ENCODE measurements around the gene AKNA. TPM values are rescaled to one million over a fixed set of nuclear protein-coding genes. Genes with fewer than 3 reads are reported as not detected.

Gene AKNA
- total and polyA plus RNA-seq, 5 donors from 2014 or later, result 11.9 to 381 (median 14.6) TPM

DNA sequence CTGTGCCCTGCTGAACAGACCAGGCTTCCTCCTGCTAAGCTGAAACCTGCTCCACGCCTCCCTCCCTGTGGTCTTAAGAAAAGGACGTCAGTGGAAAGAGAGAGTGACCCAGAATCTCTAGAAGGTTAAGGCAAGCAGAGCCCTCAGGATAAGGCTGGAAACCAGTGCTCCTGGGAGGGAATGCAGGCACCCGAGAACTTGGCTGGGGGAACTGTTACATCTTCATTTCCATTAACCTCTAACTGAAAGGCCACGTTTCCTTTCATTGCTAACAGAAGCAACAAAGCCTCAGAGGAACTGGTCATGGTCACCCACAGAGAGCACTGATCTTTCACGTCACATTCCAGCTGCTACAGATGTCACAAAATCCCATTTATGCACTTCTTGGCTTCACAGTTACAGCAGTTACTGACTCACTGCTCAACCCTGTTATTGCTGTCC is 26.1 kb upstream of the AKNA start:
- Histone ChIP-seq H3K9me3 (ENCODE audit: control insufficient read depth in 2 of 2, low read length in 2 of 2) (no peaks in the 10 kb centered on the region), H3K4me1 (ENCODE audit: control insufficient read depth, insufficient read depth, low read length, poor library complexity, severe bottlenecking) (peaks cover 6% of the 10 kb centered on the region), H3K4me3 (ENCODE audit: low read depth, low read length) (no peak overlapping the region), H3K27me3 (ENCODE audit: control insufficient read depth, insufficient read depth, low read length) (no peaks in the 10 kb centered on the region), H3K27ac (ENCODE audit: insufficient read depth, low read length, poor library complexity, severe bottlenecking) (no peak overlapping the region), H3K36me3 (ENCODE audit: control insufficient read depth, insufficient read depth, low read length) (no peaks in the 10 kb centered on the region)
- H3K27ac Mint-ChIP-seq, result peak overlapping the region in 2 of 3 donors; percentile 43 to 48
- no peaks in the 10 kb centered on the region for H3K27me3 Mint-ChIP-seq
- H3K4me3 Mint-ChIP-seq, result no peak overlapping the region
- no peak for DNase-seq
- no peaks in the 10 kb centered on the region for H3K36me3 Mint-ChIP-seq
- no peak for ATAC-seq (ENCODE audit: low read depth in 2 of 2)
- peaks cover 0 to 2% (median 0%) of the 10 kb centered on the region in 7 donors for H3K9me3 Mint-ChIP-seq
- H3K4me1 Mint-ChIP-seq, result peaks cover 0 to 13% (median under 1%) of the 10 kb centered on the region in 4 donors

- H3K36me3 Mint-ChIP-seq, result no peaks in the 10 kb centered on the region
- no peaks in the 10 kb centered on the region for H3K27me3 ChIP-seq (ENCODE audit: control insufficient read depth, insufficient read depth, low read length)
- no peaks in the 10 kb centered on the region for H3K9me3 ChIP-seq (ENCODE audit: control insufficient read depth in 2 of 2, low read length in 2 of 2)
- H3K4me3 Mint-ChIP-seq, result no peak overlapping the region
- no peak overlapping the region for H3K27ac ChIP-seq (ENCODE audit: insufficient read depth, low read length, poor library complexity, severe bottlenecking)
- peaks cover 0 to 2% (median 0%) of the 10 kb centered on the region in 7 donors for H3K9me3 Mint-ChIP-seq
- H3K36me3 ChIP-seq (ENCODE audit: control insufficient read depth, insufficient read depth, low read length), result no peaks in the 10 kb centered on the region
- ATAC-seq (ENCODE audit: low read depth in 2 of 2) (no peak), DNase-seq (no peak)
- no peaks in the 10 kb centered on the region for H3K27me3 Mint-ChIP-seq
- no peaks in the 10 kb centered on the region for H3K4me1 ChIP-seq (ENCODE audit: control insufficient read depth, insufficient read depth, low read length, poor library complexity, severe bottlenecking)
- peaks cover 0 to 2% (median 0%) of the 10 kb centered on the region in 4 donors for H3K4me1 Mint-ChIP-seq
- H3K27ac Mint-ChIP-seq, result peak overlapping the region in 1 of 3 donors; percentile 62
- no peak overlapping the region for H3K4me3 ChIP-seq (ENCODE audit: low read depth, low read length)
These were observed 24.4 kb upstream of the AKNA start for GRCh38 chr9:114412048-114412683.

GRCh38 chr9:114411452-114411851 is 23.7 kb upstream of the AKNA start:
- Histone ChIP-seq H3K4me3 (ENCODE audit: low read depth, low read length) (no peak overlapping the region), H3K4me1 (ENCODE audit: control insufficient read depth, insufficient read depth, low read length, poor library complexity, severe bottlenecking) (no peaks in the 10 kb centered on the region), H3K9me3 (ENCODE audit: control insufficient read depth in 2 of 2, low read length in 2 of 2) (no peaks in the 10 kb centered on the region), H3K27ac (ENCODE audit: insufficient read depth, low read length, poor library complexity, severe bottlenecking) (no peak overlapping the region), H3K36me3 (ENCODE audit: control insufficient read depth, insufficient read depth, low read length) (no peaks in the 10 kb centered on the region), H3K27me3 (ENCODE audit: control insufficient read depth, insufficient read depth, low read length) (no peaks in the 10 kb centered on the region)
- H3K27me3 Mint-ChIP-seq, result no peaks in the 10 kb centered on the region
- ATAC-seq (ENCODE audit: low read depth in 2 of 2) (no peak), DNase-seq (no peak)
- H3K36me3 Mint-ChIP-seq, result no peaks in the 10 kb centered on the region
- H3K4me3 Mint-ChIP-seq, result no peak overlapping the region
- H3K4me1 Mint-ChIP-seq, result peaks cover 0 to 2% (median 0%) of the 10 kb centered on the region in 4 donors
- H3K9me3 Mint-ChIP-seq, result peaks cover 0 to 2% (median 0%) of the 10 kb centered on the region in 7 donors
- no peak overlapping the region for H3K27ac Mint-ChIP-seq

- no peak overlapping the region for H3K27ac ChIP-seq (ENCODE audit: insufficient read depth, low read length, poor library complexity, severe bottlenecking)
- no peaks in the 10 kb centered on the region for H3K27me3 ChIP-seq (ENCODE audit: control insufficient read depth, insufficient read depth, low read length)
- DNase-seq (no peak), ATAC-seq (ENCODE audit: low read depth in 2 of 2) (no peak)
- H3K36me3 ChIP-seq (ENCODE audit: control insufficient read depth, insufficient read depth, low read length), result no peaks in the 10 kb centered on the region
- Mint-ChIP-seq H3K4me1 (peaks cover 0 to 2% (median 0%) of the 10 kb centered on the region in 4 donors), H3K36me3 (no peaks in the 10 kb centered on the region), H3K4me3 (no peak overlapping the region), H3K9me3 (peaks cover 0 to 2% (median 0%) of the 10 kb centered on the region in 7 donors), H3K27me3 (no peaks in the 10 kb centered on the region), H3K27ac (no peak overlapping the region)
- H3K4me1 ChIP-seq (ENCODE audit: control insufficient read depth, insufficient read depth, low read length, poor library complexity, severe bottlenecking), result no peaks in the 10 kb centered on the region
- H3K4me3 ChIP-seq (ENCODE audit: low read depth, low read length), result no peak overlapping the region
- H3K9me3 ChIP-seq (ENCODE audit: control insufficient read depth in 2 of 2, low read length in 2 of 2), result no peaks in the 10 kb centered on the region
These were observed 23.1 kb upstream of the AKNA start for GRCh38 chr9:114410910-114411309.

GRCh38 chr9:114409842-114410241 is 22.1 kb upstream of the AKNA start:
- Mint-ChIP-seq H3K27ac (peak overlapping the region; percentile 13 to 21 (median 13)), H3K4me3 (no peak overlapping the region)
- no peak overlapping the region for H3K4me3 ChIP-seq (ENCODE audit: low read depth, low read length)

DNA sequence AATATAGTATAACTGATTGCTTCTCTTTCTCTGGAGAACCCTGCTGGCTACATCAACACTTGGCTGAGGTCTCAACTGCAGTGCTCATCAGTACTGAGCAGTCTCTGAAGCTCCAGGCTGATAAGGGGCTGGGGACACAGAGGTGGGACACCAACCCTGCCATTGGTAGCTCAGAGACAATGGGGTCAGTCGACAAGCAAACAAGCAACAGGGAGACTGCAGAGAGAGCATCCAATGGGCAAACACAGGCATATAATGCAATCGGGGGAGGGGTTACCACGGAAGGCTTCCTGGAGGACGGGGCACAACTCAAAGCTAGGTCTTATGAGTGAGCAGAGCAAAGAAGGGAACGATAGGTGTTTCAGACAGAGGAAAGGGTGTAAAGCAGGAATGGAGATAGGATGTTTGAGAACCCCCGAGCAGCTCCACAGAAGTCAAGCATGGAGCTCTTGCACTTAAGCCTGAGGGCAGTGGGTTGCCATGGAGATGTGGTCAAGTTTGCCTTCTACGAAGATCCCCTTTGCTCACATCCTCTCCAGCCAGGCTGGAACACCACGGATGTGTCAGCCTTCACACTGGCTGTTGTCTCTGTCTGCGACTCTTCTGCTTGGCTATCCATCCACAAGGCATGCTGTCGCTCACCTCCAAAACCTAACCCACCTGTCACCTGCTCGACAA is 21.5 kb upstream of the AKNA start:
- H3K27me3 Mint-ChIP-seq, result peaks cover 5% of the 10 kb centered on the region
- no peak overlapping the region for H3K27ac ChIP-seq (ENCODE audit: insufficient read depth, low read length, poor library complexity, severe bottlenecking)
- peak overlapping the region in 1 of 3 donors; percentile 13 for H3K27ac Mint-ChIP-seq
- H3K4me3 Mint-ChIP-seq, result no peak overlapping the region
- H3K4me1 ChIP-seq (ENCODE audit: control insufficient read depth, insufficient read depth, low read length, poor library complexity, severe bottlenecking), result peaks cover 5% of the 10 kb centered on the region
- no peaks in the 10 kb centered on the region for H3K27me3 ChIP-seq (ENCODE audit: control insufficient read depth, insufficient read depth, low read length)
- no peaks in the 10 kb centered on the region for H3K36me3 Mint-ChIP-seq
- no peak overlapping the region for H3K4me3 ChIP-seq (ENCODE audit: low read depth, low read length)
- H3K9me3 Mint-ChIP-seq, result peaks cover 0 to 2% (median 0%) of the 10 kb centered on the region in 7 donors
- ATAC-seq (ENCODE audit: low read depth in 2 of 2) (no peak), DNase-seq (no peak)
- no peaks in the 10 kb centered on the region for H3K9me3 ChIP-seq (ENCODE audit: control insufficient read depth in 2 of 2, low read length in 2 of 2)
- peaks cover 3 to 8% (median 5%) of the 10 kb centered on the region in 4 donors for H3K4me1 Mint-ChIP-seq
- H3K36me3 ChIP-seq (ENCODE audit: control insufficient read depth, insufficient read depth, low read length), result no peaks in the 10 kb centered on the region

More at GRCh38 chr9:114409842-114410241, 22.1 kb upstream of the AKNA start:
- no peaks in the 10 kb centered on the region for H3K36me3 Mint-ChIP-seq
- DNase-seq, result no peak
- peaks cover 5% of the 10 kb centered on the region for H3K4me1 ChIP-seq (ENCODE audit: control insufficient read depth, insufficient read depth, low read length, poor library complexity, severe bottlenecking)
- H3K9me3 ChIP-seq (ENCODE audit: control insufficient read depth in 2 of 2, low read length in 2 of 2), result no peaks in the 10 kb centered on the region
- no peak overlapping the region for H3K27ac ChIP-seq (ENCODE audit: insufficient read depth, low read length, poor library complexity, severe bottlenecking)
- ATAC-seq (ENCODE audit: low read depth in 2 of 2), result no peak
- H3K9me3 Mint-ChIP-seq, result peaks cover 0 to 2% (median 0%) of the 10 kb centered on the region in 7 donors
- H3K27me3 ChIP-seq (ENCODE audit: control insufficient read depth, insufficient read depth, low read length), result no peaks in the 10 kb centered on the region
- peaks cover 3 to 8% (median 5%) of the 10 kb centered on the region in 4 donors for H3K4me1 Mint-ChIP-seq
- no peaks in the 10 kb centered on the region for H3K36me3 ChIP-seq (ENCODE audit: control insufficient read depth, insufficient read depth, low read length)
- peaks cover 5% of the 10 kb centered on the region for H3K27me3 Mint-ChIP-seq

DNA sequence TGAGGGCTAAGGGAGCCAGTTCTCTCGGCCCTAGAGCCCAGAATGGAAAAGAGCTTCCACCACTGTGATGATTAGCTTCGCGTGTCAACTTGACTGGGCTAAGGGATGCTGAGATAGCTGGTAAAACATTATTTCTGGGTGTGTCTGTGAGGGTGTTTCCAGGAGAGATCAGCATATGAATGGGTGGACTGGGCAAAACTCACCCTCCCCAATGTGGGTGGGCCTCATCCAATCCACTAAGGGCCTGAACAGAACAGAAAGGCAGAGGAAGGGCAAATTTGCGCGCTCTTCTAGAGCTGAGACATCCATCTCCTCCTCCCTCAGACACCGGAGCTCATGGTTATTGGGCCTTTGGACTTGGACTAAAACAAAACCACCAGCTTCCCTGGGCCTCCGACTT is 20.9 kb upstream of the AKNA start:
- Histone ChIP-seq H3K27me3 (ENCODE audit: control insufficient read depth, insufficient read depth, low read length) (no peaks in the 10 kb centered on the region), H3K27ac (ENCODE audit: insufficient read depth, low read length, poor library complexity, severe bottlenecking) (no peak overlapping the region), H3K36me3 (ENCODE audit: control insufficient read depth, insufficient read depth, low read length) (no peaks in the 10 kb centered on the region), H3K9me3 (ENCODE audit: control insufficient read depth in 2 of 2, low read length in 2 of 2) (no peaks in the 10 kb centered on the region), H3K4me1 (ENCODE audit: control insufficient read depth, insufficient read depth, low read length, poor library complexity, severe bottlenecking) (peaks cover 5% of the 10 kb centered on the region), H3K4me3 (ENCODE audit: low read depth, low read length) (no peak overlapping the region)
- Mint-ChIP-seq H3K9me3 (peaks cover 0 to 2% (median 0%) of the 10 kb centered on the region in 7 donors), H3K27me3 (peaks cover 5% of the 10 kb centered on the region), H3K4me3 (no peak overlapping the region), H3K27ac (no peak overlapping the region), H3K36me3 (no peaks in the 10 kb centered on the region), H3K4me1 (peaks cover 3 to 8% (median 5%) of the 10 kb centered on the region in 4 donors)
- ATAC-seq (ENCODE audit: low read depth in 2 of 2) (no peak), DNase-seq (no peak)

Measured in CD4-positive, CD25-positive, alpha-beta regulatory T cell (primary cell).